T follicular helper cell (primary cell): ENCODE measurements around the gene PKMYT1.

Experiments
- DNase-seq: peaks from one replicate; pipeline ENCODE4 v3.0.0-alpha.2; 2020; ENCODE audit warnings: low read depth

The PKMYT1 gene

GRCh38 chr16:2973605-2974318 is 6.5 kb downstream of the PKMYT1 start:
- DNase-seq: no peak

DNA sequence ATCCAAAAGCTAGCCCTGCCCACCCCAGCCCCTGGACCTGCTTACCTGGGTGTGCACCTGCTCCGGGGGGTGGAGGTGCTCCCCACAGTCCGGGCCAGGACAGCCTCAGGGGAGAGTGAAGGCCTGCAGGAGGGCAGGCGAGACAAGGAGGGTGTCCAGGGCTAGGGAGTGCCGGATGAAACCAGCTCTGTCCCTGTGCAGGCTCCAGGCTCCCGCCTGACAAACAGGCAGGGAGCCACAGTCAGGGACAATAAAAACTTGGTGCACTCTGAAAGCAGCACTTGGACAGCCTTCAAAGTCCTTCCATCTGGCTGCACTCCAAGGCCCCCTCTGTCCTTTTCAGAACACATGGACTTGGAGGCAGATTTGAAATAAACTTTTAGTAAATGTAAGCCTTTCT is 7.2 kb downstream of the PKMYT1 start:
- DNase-seq: no peak

DNA sequence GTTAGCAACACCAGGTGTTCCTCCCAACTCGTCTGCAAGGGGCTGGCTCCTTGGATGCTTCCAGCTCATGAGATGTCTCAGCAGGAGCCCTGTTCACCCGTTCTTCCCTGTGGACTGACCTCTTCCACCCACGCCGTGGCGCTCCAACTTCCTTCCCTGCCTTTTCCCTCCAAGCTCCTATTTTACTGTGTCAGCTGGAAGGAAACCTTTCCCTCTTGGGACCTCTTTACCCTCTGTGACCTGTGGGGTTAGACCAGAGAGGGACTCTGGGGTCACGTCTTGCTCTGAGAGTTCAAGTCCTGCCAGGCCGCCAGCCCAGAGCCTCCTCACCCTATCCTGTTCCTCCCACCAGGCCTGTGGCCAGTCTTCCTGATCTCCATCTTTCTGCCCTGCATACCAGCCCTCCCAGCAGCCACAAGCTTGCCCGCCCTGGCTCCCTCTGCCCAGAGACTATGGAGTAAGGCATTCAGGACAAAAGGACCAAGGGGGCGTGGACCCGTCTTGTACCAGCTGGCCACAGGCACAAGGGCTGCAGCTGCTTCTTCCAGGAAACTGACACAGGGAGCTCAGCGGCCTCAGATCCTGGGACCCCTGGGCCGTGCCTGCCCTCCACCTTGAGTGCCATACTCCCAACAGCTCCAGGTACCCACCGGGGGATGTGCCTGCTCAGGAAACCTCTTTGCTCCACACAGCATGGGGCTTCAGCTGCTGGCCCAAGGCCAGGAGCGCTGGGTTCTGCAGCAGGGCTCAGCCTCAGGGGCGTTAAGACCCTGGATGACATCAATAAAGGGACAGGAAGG is 8.1 kb downstream of the PKMYT1 start:
- no peak for DNase-seq

- DNase-seq: no peak
These were observed 8.9 kb downstream of the PKMYT1 start for GRCh38 chr16:2971134-2971984.

DNA sequence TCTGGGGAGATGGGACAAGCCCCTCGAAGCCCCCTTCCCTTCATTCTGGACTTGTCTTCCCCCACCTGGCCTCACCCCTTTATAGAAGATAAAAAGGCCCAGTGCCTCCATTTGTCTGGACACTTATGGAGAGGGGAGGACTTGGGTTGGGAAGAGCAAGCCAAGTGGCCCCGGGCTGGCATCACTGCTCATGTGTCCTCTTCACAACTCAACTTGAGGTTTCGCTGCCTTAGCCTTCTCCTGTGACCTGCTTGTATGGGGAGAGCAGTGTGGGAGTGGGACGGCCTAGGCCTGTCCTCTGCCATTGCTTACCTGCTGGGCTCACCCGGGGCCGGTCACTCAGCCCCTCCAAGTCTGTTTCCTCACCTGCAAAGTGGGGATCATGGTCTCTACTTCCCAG is 9.7 kb downstream of the PKMYT1 start:
- DNase-seq: no peak

DNA sequence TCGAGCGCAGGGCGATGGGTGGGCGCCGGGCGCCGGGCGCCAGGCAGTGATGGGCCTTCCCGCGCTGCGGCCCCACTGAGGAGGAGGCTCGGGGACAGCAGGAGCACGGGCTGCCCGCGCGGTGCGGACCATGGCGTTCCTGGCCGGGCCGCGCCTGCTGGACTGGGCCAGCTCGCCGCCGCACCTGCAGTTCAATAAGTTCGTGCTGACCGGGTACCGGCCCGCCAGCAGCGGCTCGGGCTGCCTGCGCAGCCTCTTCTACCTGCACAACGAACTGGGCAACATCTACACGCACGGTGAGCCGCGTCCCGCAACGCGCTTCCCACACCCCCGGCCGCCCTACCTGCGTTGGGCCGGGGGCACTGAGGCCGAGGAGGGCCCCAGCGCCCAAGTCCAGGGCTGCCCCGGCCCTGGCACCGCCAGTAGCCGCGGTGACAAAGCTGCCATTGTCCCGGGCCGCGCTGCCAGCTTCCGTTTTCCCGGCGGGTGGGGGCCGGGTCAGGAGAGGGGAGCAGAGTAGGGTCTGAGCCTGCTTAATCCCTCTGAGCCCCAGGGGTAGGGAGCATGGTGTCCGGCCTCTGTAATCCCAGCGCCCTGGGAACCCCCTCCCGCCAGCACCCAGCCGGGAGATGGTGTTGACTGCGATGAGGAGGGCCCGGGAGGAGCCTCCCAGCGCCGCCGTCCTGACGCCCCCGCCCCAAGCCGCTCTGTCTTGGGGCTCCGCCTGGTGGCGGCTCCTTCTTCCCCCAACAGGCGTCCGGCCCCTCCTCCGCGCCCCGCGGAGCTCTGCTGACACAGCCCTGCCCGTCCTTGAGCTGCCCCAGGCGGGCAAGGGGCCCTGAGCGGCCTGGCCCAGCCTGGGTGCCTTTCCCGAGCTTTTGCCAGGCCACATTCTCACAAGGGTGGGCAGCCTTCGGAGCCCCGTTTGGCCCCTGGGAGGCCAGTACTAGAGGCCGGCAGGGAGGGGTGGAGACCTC is 10.4 kb downstream of the PKMYT1 start:
- peak; percentile 54 for DNase-seq

DNA sequence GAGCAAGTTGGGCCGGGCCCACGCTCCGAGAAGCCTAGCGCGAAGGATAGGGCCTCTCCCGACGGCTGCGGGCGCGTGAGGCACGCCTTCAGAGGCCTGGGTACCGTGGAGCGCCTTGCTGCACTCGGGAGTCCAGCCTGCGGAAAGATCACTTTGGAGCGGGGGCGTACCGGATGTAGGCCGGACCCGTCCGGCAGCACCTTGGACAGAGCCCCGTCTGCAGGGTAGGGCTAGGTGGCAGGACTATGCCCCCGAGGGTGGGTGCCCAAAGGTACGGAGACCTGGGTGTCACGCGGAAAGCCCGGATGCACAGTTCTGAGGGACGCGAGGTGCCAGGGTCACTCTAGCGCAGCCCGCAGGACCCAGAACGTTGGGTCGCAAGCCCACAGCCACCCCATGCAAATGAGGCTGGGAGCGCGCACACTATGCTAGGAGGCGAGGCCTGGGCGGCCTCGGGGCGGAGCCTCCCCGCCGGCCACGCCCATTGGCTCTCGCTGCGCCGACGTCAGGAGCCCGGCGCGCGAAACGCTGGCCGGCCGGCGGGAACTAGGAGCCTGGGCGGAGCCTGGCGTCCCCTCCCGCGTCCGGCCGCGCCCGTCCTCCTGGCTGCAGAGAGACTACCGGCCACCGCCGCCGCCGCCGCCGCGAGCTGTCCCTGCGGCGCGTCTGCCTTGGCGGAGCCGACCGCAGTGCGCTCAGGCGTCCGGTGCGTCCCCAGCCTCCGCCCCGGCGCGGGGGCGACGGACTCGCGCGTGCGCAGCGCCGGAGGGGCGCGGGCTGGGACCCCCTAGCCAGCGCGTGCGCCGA is 11.3 kb downstream of the PKMYT1 start, which contains the start of gene PAQR4:
Gene PAQR4, plus strand, starts transcription at position 611 of the 807 bp plus-strand sequence. CDS start 327 bp downstream, outside the sequence.
- DNase-seq: peak; percentile 61

DNA sequence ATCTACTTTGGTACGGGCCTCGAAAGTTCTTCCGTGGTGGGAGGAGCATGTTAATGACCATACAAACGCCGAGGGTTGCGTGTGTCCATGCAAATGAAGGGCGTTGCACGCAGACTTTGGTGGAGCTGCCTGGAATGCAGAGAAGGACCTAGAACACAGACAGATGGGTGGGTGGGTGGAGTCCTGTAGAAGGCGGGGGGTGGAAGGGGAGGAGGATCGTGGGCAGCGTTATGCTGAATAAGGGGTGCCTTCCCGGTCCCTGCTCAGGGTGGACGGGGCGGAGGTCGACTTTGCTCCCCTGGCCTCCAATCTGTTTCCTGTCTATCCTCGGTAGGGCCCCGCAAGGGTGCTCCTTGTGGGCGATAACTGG is 11.9 kb downstream of the PKMYT1 start:
- no peak for DNase-seq

GRCh38 chr16:2967721-2968161 is 12.5 kb downstream of the PKMYT1 start:
- no peak for DNase-seq

DNA sequence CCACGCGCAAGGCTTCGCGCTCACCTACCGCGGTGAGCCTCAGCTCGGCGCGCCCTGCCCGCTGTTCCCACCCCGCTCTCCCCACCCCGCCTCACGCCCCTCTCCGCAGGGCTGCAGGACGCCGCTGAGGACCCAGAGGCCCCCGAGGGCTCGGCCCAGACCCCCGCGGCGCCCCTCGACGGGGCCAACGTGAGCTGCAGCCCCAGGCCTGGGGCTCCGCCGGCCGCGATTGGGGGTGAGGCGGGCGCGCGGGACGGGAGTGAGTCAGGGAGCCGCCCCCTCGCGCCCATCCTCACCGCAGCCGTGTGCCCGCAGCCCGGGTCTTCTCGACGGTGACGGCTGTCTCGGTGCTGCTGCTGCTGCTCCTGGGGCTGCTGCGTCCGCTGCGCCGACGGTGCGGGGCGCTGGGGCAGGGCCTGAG is 13.0 kb downstream of the PKMYT1 start:
- no peak for DNase-seq

- no peak for DNase-seq
These were observed 13.4 kb downstream of the PKMYT1 start for GRCh38 chr16:2966808-2967191.

- DNase-seq: no peak
These were observed 14.0 kb downstream of the PKMYT1 start for GRCh38 chr16:2966043-2966807.

GRCh38 chr16:2964475-2965336 is 15.5 kb downstream of the PKMYT1 start:
- no peak for DNase-seq

DNA sequence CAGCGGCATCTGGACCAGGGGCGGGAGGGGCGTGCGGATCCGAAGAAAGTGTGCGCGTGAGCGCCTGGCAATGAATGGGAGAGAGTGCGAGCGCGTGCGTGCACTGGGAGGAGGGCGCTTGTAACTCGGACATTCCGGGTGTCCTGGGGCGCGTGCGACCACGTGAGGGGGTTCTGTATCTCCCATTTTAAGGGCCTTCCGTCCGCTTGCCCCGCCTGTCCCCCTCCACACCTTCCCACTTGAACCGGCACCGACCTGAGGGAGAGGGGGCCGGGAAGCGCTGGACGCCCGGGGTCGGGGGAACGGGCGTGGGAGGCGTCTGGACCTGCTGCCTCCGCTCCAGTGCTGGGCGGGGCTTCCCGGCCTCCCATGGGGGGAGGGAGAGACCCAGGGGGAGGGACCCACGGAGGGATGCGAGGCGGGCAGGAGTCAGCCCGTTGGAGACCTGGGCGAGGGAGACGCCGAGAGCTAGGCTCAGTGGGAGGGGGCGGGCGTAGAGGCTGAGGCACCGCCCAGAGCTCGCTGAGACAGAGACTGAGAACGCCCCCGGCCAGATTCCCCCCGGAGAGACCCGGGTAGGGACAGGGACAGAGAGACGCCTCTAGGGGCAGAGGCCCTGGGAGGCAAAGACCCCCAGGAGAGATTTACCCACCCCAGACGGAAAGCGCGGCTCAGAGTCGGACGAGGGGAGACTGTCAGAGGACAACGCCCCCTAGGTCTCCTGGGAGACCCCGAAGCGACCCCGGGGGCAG is 16.3 kb downstream of the PKMYT1 start, which contains the start of gene KREMEN2:
Gene KREMEN2, plus strand, starts transcription at position 553 of the 752 bp plus-strand sequence. CDS start 246 bp downstream, outside the sequence.
- no peak for DNase-seq

GRCh38 chr16:2963074-2963722 is 17.0 kb downstream of the PKMYT1 start:
- DNase-seq: no peak

- DNase-seq: no peak
These were observed 17.7 kb downstream of the PKMYT1 start for GRCh38 chr16:2962334-2963073.
